Natural killer cell (primary cell): ENCODE measurements around the gene WNT8B. TPM values are rescaled to one million over a fixed set of nuclear protein-coding genes. Genes with fewer than 3 reads are reported as not detected.

ENCODE experiments used
- ATAC-seq, 3 donors: fragments of 150-1000 bp in 2 of 3; fragments of 200-7000 bp in 1 of 3; cut with Tn5 transposase; 1 replicate in 1 of 3; 2 replicates in 2 of 3; pipeline ENCODE4 v1.10.0; 2021; ENCODE audit warnings: mild to moderate bottlenecking in 2 of 3, moderate library complexity in 2 of 3
- DNase-seq, 2 donors: peaks; one replicate each; pipeline versions ENCODE4 v3.0.0 to v3.0.0-alpha.2; 2013 to 2021; ENCODE audit warnings: mixed read lengths in 1 of 2
- H3K27ac ChIP-seq: one replicate; pipeline ENCODE4 v1.5.1; 2013; ENCODE audit warnings: mild to moderate bottlenecking, low read length
- H3K27me3 ChIP-seq: one replicate; pipeline ENCODE4 v1.6.1; 2013; ENCODE audit warnings: low read length; ENCODE audit not compliant: control insufficient read depth, insufficient read depth
- H3K36me3 ChIP-seq: one replicate; pipeline ENCODE4 v1.6.1; 2013; ENCODE audit warnings: low read length; ENCODE audit not compliant: control insufficient read depth, insufficient read depth
- H3K4me1 ChIP-seq: one replicate; pipeline ENCODE4 v1.6.1; 2013; ENCODE audit warnings: low read length; ENCODE audit not compliant: control insufficient read depth, insufficient read depth
- H3K4me3 ChIP-seq: one replicate; pipeline ENCODE4 v1.5.1; 2013; ENCODE audit warnings: low read length
- H3K9me3 ChIP-seq: one replicate; pipeline ENCODE4 v1.6.1; 2013; ENCODE audit warnings: low read length; ENCODE audit not compliant: control insufficient read depth, insufficient read depth
- H3K27ac Mint-ChIP-seq, 2 donors: one replicate each; pipeline ENCODE4 v1.8.0; 2022; ENCODE audit warnings: mild to moderate bottlenecking in 2 of 2, mixed read lengths in 2 of 2, moderate library complexity in 1 of 2
- H3K27me3 Mint-ChIP-seq, 2 donors: one replicate each; pipeline ENCODE4 v1.8.0; 2022; ENCODE audit warnings: low read depth in 2 of 2, mixed read lengths in 2 of 2
- H3K36me3 Mint-ChIP-seq: one replicate; pipeline ENCODE4 v1.8.0; 2022; ENCODE audit warnings: mixed read lengths
- H3K4me1 Mint-ChIP-seq, 2 donors: one replicate each; pipeline ENCODE4 v1.8.0; 2022; ENCODE audit warnings: mixed read lengths in 2 of 2
- H3K4me3 Mint-ChIP-seq: one replicate; pipeline ENCODE4 v1.8.0; 2022; ENCODE audit warnings: mild to moderate bottlenecking, moderate library complexity, mixed read lengths
- H3K9me3 Mint-ChIP-seq, 2 donors: one replicate each; pipeline ENCODE4 v1.8.0; 2022; ENCODE audit warnings: mixed read lengths in 2 of 2
- WGBS: methylation state at CpG from one replicate; pipeline ENCODE4 v1.1.7; 2013; ENCODE audit warnings: missing lambda C conversion rate; ENCODE audit not compliant: insufficient coverage; 5-methylcytosine and 5-hydroxymethylcytosine counted together
- intact Hi-C: fragments of 100-400 bp; cut with micrococcal nuclease; formaldehyde crosslinking; loops from one replicate; pipeline ENCODE4 v1.14.2; 2022
- total RNA-seq, 4 donors: library from RNA; stranded (reverse); fragments of 120-200 nt in 1 of 4; gene quantifications; one replicate each; pipeline versions ENCODE4 v1.2.3 to v1.2.4, GENCODE V29; 2013 to 2022
- TF ChIP-seq, protein P1 (sequence below): fragments of 200-600 bp; IDR thresholded peaks from one replicate; pipeline ENCODE4 v1.8.0; 2022; ENCODE audit warnings: antibody characterized with exemption

The WNT8B gene
- total RNA-seq, 3 donors from 2014 or later (not counting 1 experiment from before 2014, with no cell fraction given) = not detected

DNA sequence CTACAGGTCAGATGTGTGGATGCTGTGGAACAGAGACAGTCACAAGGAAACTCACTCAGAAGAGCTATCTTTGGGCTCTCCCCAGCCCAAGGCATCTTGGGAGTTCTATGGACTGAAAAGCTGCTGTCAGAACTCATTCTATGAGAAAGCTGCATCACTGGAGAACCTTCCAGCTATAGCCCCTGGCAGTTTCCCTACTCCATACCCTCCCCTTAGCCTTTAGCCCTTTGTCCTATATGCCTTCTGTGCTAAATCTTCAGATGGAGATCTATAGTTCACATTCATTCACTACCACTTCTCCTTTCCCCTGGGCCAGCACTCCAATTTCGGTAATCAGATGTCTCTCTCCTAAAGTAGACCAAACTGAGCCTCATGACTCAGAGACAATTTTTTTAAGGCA, 6.9 kb downstream of the WNT8B start:
- Mint-ChIP-seq H3K4me1 (no peaks in the 10 kb centered on the region), H3K9me3 (no peaks in the 10 kb centered on the region), H3K27ac (no peak overlapping the region), H3K36me3 (no peaks in the 10 kb centered on the region), H3K27me3 (peaks cover 11 to 39% of the 10 kb centered on the region in 2 donors), H3K4me3 (no peak overlapping the region)
- Histone ChIP-seq H3K4me1 (no peaks in the 10 kb centered on the region), H3K27ac (no peak overlapping the region), H3K9me3 (no peaks in the 10 kb centered on the region), H3K27me3 (no peaks in the 10 kb centered on the region), H3K4me3 (no peak overlapping the region), H3K36me3 (no peaks in the 10 kb centered on the region)
- TF ChIP-seq, protein P1, sequence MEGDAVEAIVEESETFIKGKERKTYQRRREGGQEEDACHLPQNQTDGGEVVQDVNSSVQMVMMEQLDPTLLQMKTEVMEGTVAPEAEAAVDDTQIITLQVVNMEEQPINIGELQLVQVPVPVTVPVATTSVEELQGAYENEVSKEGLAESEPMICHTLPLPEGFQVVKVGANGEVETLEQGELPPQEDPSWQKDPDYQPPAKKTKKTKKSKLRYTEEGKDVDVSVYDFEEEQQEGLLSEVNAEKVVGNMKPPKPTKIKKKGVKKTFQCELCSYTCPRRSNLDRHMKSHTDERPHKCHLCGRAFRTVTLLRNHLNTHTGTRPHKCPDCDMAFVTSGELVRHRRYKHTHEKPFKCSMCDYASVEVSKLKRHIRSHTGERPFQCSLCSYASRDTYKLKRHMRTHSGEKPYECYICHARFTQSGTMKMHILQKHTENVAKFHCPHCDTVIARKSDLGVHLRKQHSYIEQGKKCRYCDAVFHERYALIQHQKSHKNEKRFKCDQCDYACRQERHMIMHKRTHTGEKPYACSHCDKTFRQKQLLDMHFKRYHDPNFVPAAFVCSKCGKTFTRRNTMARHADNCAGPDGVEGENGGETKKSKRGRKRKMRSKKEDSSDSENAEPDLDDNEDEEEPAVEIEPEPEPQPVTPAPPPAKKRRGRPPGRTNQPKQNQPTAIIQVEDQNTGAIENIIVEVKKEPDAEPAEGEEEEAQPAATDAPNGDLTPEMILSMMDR = no peak
- ATAC-seq (no peak), DNase-seq (no peak)
- 94% methylated on average over 1 of the region's 1 CpG for WGBS
- intact Hi-C loops = no loop called here

DNA sequence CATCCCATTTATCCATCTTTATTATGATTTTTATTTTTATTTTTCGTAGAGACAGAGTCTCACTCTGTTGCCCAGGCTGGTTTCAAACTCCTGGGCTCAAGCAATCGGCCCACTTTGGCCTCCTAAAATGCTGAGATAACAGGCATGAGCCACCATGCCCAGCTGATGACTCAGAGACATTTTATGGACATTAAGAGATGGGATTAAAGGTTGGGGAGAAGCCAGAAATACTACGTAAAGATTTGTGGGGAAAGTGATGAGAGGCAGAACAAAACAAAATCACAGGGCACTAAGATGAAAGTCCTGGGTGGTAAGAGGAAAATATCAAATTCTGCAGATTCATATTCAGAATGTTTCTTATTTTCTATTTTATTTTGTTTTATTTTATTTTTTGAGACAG, 7.6 kb downstream of the WNT8B start:
- no peaks in the 10 kb centered on the region for H3K9me3 Mint-ChIP-seq
- no peak for ATAC-seq
- DNase-seq = no peak
- Histone ChIP-seq H3K36me3 (no peaks in the 10 kb centered on the region), H3K27ac (no peak overlapping the region), H3K9me3 (no peaks in the 10 kb centered on the region), H3K4me3 (no peak overlapping the region), H3K27me3 (no peaks in the 10 kb centered on the region), H3K4me1 (no peaks in the 10 kb centered on the region)
- H3K36me3 Mint-ChIP-seq = no peaks in the 10 kb centered on the region
- H3K4me3 Mint-ChIP-seq = no peak overlapping the region
- intact Hi-C loops = no loop called here
- TF ChIP-seq, protein P1 = no peak
- 90% methylated on average over 3 of the region's 3 CpGs for WGBS
- H3K27me3 Mint-ChIP-seq = peaks cover 11 to 33% of the 10 kb centered on the region in 2 donors
- H3K4me1 Mint-ChIP-seq = no peaks in the 10 kb centered on the region
- H3K27ac Mint-ChIP-seq = no peak overlapping the region

DNA sequence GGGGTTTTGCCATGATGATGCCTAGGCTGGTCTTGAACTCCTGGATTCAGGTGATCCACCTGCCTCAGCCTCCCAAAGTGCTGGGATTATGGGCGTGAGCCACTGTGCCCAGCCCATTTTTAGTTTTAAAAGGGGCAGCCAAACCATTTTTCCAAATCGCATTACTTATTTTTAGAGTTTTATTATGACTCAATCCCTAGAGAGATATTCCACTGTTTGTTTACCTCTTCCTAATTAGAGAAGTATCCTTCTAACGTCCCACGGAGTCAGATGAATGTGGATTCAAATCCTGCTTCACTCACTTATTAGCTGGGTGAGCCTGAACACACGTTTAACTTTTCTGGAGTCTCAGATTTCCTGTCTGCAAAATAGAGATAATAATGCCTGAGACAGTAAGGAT, 15.2 kb downstream of the WNT8B start:
- H3K4me3 Mint-ChIP-seq = no peak overlapping the region
- peaks cover 23 to 37% of the 10 kb centered on the region in 2 donors for H3K27me3 Mint-ChIP-seq
- peaks cover 16 to 17% of the 10 kb centered on the region in 2 donors for H3K4me1 Mint-ChIP-seq
- no peak for ATAC-seq
- no peak overlapping the region for H3K27ac Mint-ChIP-seq
- Histone ChIP-seq H3K4me1 (peaks cover 17% of the 10 kb centered on the region), H3K4me3 (no peak overlapping the region), H3K27me3 (no peaks in the 10 kb centered on the region), H3K27ac (no peak overlapping the region), H3K9me3 (no peaks in the 10 kb centered on the region), H3K36me3 (no peaks in the 10 kb centered on the region)
- no peaks in the 10 kb centered on the region for H3K36me3 Mint-ChIP-seq
- intact Hi-C loops = no loop called here
- H3K9me3 Mint-ChIP-seq = no peaks in the 10 kb centered on the region
- no peak for DNase-seq
- 49% methylated on average over 5 of the region's 5 CpGs for WGBS
- TF ChIP-seq, protein P1 = no peak

- ATAC-seq (no peak), DNase-seq (no peak)
- Mint-ChIP-seq H3K4me3 (no peak overlapping the region), H3K36me3 (no peaks in the 10 kb centered on the region), H3K27ac (no peak overlapping the region), H3K27me3 (peaks cover 27 to 48% of the 10 kb centered on the region in 2 donors), H3K4me1 (peaks cover 21% of the 10 kb centered on the region in 2 donors), H3K9me3 (no peaks in the 10 kb centered on the region)
- 10% methylated on average over 3 of the region's 4 CpGs for WGBS
- intact Hi-C loops = no loop called here
- no peak overlapping the region for H3K4me3 ChIP-seq
- TF ChIP-seq, protein P1 = no peak
- no peak overlapping the region for H3K27ac ChIP-seq
- peaks cover 3% of the 10 kb centered on the region for H3K27me3 ChIP-seq
- no peaks in the 10 kb centered on the region for H3K9me3 ChIP-seq
- peaks cover 18% of the 10 kb centered on the region for H3K4me1 ChIP-seq
- no peaks in the 10 kb centered on the region for H3K36me3 ChIP-seq
Observed at GRCh38 chr10:100479037-100479436, 16.2 kb downstream of the WNT8B start.
